Stimulated activated CD8-positive, alpha-beta memory T cell treated with anti-CD3 and anti-CD28 coated beads, Interleukin-2, amount 100 ng/mL, for 1 hour (primary cell): Measurements from ENCODE around the gene CDHR5.

Source experiments
- DNase-seq, 2 donors: peaks; one replicate each; pipeline ENCODE4 v3.0.0-alpha.2; 2020; ENCODE audit warnings: low read depth in 2 of 2

CDHR5 gene

DNA sequence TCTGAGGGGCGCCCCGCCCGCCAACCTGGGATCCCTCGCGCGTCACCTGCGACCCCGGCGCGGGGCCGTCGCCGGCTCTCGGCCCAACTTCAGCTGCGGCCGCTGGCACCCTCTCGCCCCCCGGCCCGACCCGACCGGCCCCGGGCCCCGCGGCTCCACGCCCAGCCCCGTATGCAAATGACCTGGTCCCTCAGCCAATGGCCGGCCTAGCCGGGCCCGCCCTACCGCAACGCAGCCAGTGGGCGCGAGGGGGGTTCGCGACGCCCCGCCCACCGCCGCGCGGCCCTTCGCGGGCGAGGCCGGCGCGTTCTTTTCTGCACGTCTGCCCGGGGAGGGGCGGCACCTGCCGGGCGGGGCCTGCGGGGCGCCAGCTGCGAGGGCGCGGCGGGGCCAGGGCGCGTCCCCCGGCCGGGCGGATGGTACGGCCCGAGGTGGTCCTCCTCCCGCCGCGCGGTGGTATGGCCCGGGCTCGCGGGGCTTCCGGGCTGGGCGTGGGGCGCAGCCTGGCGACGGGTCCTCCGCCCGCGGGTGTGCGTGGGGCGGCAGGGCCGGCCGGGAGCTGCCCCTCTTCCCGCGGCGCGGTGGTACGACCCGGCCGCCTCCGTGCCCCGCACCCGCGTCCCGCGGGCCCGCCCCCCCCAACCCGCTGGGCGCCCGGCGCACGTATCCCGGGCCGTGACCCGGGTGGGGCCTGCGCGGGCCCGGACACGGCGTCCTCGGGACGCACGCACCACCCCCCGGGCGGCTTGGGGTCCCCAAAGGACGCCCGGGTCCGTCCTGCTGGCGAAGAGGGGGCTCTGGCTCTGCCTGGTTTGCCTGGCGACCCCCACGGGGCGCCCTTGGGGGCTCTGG, 56.2 kb downstream of the CDHR5 start:
- peak; percentile 82 to 84 for DNase-seq

DNA sequence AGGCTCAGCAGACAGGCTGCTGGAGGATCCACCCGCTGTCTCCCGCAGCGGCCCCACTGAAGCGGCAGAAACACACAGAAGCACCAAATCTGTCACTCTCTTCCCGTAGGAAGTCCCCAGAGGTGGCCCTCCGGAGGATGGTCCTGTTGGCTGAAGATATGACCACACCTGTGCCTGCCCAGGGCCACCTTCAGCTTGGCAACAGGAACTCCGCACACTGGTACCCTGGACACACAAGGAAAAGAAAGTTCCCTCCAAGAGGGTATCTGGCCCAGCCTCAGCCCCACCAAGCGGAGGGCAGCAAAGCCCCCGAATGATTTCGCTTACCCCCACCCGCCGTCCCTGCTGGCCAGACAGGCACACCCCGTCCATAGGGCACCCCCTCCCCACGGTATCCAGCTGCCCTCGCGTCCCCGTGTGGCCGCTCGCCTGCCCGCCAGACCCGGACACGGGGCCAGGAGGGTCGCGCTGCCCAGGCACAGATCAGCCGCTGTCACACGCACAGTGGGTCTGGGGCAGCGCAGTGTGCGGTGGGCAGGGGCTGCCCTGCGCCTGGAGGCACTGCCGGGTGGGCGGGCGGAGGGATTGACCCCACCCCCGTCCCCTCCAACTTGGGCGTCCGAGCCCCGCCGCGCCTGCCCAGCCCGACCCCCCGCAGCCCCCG, 57.0 kb downstream of the CDHR5 start:
- DNase-seq: no peak

- no peak for DNase-seq
Measured at GRCh38 chr11:567011-567628, 57.6 kb downstream of the CDHR5 start.
